ENCODE results near the gene NPPA. TPM values are rescaled to one million over a fixed set of nuclear protein-coding genes. Genes with fewer than 3 reads are reported as not detected.

The NPPA gene
- total and polyA plus RNA-seq, 9 of the 15 experiments (the other 6 are each of a cell fraction or from before 2014, with no cell fraction given): not detected

DNA sequence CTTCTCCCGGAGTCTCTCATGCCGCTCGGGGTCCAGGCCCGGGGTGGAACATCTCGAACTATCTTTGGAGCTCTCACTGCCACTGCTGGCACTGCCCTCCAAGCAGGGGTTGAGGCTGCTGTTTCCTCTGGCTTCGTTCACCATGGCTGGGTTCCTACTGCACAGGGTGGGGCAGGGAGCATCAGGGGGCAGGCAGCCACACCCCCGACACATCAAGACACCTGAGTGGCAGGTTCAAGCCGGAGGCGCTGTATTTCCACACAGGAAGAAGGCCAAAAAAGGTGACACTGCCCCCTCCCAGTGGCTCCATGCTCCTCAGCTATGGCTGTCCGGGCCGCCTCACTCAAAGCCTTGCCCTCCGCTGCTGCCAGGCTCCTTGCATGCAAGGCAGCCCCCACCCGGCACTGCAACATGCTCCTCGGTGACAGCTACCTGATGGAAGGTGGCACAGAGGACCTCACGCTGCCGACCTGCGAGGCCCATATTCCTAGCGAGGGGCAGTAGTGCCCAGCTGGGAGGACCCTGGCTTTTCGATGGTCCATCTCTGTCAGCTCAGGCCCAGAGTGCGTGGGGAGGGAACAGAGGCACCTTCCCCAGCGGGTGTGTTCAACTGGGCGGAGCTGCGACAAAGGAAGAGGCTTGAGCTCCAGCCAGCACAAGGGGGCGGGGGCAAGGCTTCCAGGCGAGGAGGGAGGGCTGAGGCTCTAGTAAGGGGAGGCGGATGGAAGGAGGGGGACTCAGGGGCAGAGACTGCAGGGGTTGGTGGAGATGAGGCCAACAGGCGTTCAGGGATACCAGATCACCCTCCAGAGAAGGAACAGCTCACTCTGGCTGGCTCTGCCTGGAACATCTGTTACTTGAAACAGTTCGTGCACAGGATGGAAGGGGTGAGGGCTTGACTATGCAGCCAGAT lies 44.4 kb downstream of the NPPA start (continued):
- TF ChIP-seq JUND (IDR thresholded peaks at IDR 0.05; ENCODE audit: borderline replicate concordance, low read depth, low read length) (0 out of 2 replicates have a peak, but pooled peaks have one; percentile 44), JUND (tag; IDR thresholded peaks at IDR 0.05; ENCODE audit: borderline replicate concordance, low read depth, low read length) (peak; percentile 44; the same call in 1 of the 3 replicates), ZNF217 (CRISPR knock-in tag; IDR thresholded peaks at IDR 0.05) (no peak), KDM2B (CRISPR knock-in tag; IDR thresholded peaks at IDR 0.05) (no peak), BRD4 (IDR thresholded peaks at IDR 0.05) (no peak), XRCC3 (IDR thresholded peaks at IDR 0.05) (no peak), ZNF561 (CRISPR knock-in tag; conservative IDR thresholded peaks at IDR 0.05) (no peak), RBM39 (optimal IDR thresholded peaks at IDR 0.05; ENCODE audit: low read depth, low read length) (no peak), TAF7 (tag; IDR thresholded peaks at IDR 0.05) (peak; percentile 55; the same call in 1 of the 2 replicates), TFAP4 (CRISPR knock-in tag; IDR thresholded peaks at IDR 0.05; ENCODE audit: borderline replicate concordance) (peak; percentile 90), EZH2 (IDR thresholded peaks at IDR 0.05; ENCODE audit: borderline replicate concordance, low read depth, low read length) (no peak), PURB (CRISPR knock-in tag; IDR thresholded peaks at IDR 0.05; ENCODE audit: low read depth) (no peak), ZNF133 (CRISPR knock-in tag; IDR thresholded peaks at IDR 0.05) (0 out of 2 replicates have a peak, but pooled peaks have one; percentile 57), ELF2 (CRISPR knock-in tag; IDR thresholded peaks at IDR 0.05) (no peak; the same call in 1 of the 2 replicates), ZNF134 (CRISPR knock-in tag; conservative IDR thresholded peaks at IDR 0.05) (peak; percentile 48; the same call in 1 of the 2 replicates), ATF7 (IDR thresholded peaks at IDR 0.05) (peak; percentile 68), FOXK1 (CRISPR knock-in tag; IDR thresholded peaks at IDR 0.05; ENCODE audit: borderline replicate concordance) (no peak; the same call in 1 of the 2 replicates), KLF16 (IDR thresholded peaks at IDR 0.05) (no peak), SNAPC5 (CRISPR knock-in tag; IDR thresholded peaks at IDR 0.05) (no peak), ZFP1 (CRISPR knock-in tag; IDR thresholded peaks at IDR 0.05) (no peak), SRSF1 (IDR thresholded peaks at IDR 0.05; ENCODE audit: low read depth, low read length) (no peak), BCL6 (CRISPR knock-in tag; IDR thresholded peaks at IDR 0.05) (no peak)
- TF ChIP-seq, protein P1, sequence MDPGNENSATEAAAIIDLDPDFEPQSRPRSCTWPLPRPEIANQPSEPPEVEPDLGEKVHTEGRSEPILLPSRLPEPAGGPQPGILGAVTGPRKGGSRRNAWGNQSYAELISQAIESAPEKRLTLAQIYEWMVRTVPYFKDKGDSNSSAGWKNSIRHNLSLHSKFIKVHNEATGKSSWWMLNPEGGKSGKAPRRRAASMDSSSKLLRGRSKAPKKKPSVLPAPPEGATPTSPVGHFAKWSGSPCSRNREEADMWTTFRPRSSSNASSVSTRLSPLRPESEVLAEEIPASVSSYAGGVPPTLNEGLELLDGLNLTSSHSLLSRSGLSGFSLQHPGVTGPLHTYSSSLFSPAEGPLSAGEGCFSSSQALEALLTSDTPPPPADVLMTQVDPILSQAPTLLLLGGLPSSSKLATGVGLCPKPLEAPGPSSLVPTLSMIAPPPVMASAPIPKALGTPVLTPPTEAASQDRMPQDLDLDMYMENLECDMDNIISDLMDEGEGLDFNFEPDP (CRISPR knock-in tag; IDR thresholded peaks at IDR 0.05): 0 out of 2 replicates have a peak, but pooled peaks have one; percentile 42
- TF ChIP-seq, protein P2, sequence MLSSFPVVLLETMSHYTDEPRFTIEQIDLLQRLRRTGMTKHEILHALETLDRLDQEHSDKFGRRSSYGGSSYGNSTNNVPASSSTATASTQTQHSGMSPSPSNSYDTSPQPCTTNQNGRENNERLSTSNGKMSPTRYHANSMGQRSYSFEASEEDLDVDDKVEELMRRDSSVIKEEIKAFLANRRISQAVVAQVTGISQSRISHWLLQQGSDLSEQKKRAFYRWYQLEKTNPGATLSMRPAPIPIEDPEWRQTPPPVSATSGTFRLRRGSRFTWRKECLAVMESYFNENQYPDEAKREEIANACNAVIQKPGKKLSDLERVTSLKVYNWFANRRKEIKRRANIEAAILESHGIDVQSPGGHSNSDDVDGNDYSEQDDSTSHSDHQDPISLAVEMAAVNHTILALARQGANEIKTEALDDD (IDR thresholded peaks at IDR 0.05): peak; percentile 64; the same call in 1 of the 2 replicates
- TF ChIP-seq, protein P3, sequence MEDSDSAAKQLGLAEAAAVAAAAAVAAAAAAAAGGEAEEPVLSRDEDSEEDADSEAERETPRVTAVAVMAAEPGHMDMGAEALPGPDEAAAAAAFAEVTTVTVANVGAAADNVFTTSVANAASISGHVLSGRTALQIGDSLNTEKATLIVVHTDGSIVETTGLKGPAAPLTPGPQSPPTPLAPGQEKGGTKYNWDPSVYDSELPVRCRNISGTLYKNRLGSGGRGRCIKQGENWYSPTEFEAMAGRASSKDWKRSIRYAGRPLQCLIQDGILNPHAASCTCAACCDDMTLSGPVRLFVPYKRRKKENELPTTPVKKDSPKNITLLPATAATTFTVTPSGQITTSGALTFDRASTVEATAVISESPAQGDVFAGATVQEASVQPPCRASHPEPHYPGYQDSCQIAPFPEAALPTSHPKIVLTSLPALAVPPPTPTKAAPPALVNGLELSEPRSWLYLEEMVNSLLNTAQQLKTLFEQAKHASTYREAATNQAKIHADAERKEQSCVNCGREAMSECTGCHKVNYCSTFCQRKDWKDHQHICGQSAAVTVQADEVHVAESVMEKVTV (CRISPR knock-in tag; IDR thresholded peaks at IDR 0.05): no peak

All from K562 (cell line).